Body of pancreas (tissue), 4 donors: ENCODE measurements around the gene GRID2. TPM values are rescaled to one million over a fixed set of nuclear protein-coding genes. Genes with fewer than 3 reads are reported as not detected.

Source experiments
- ATAC-seq: fragments of 150-250 bp; one replicate; pipeline ENCODE4 v1.9.1; 2016
- DNase-seq, 4 donors: peaks; one replicate each; pipeline ENCODE4 v3.0.0-alpha.2; 2019
- H3K27ac ChIP-seq, 4 donors: fragments of 200-600 bp; sonication (generic); 1 replicate in 3 of 4; 2 replicates in 1 of 4; pipeline versions ENCODE4 v1.5.1 to v1.6.1; 2016 to 2019; ENCODE audit warnings: mild to moderate bottlenecking in 1 of 4, mixed read lengths in 1 of 4, moderate library complexity in 1 of 4
- H3K27me3 ChIP-seq, 2 donors: fragments of 200-600 bp; sonication (generic); one replicate each; pipeline ENCODE4 v1.6.0; 2016; ENCODE audit warnings: mild to moderate bottlenecking in 1 of 2
- H3K36me3 ChIP-seq, 2 donors: fragments of 200-600 bp; sonication (generic); replicated peaks in 1 of 2; 2 replicates each; pipeline ENCODE4 v1.5.1; 2016; ENCODE audit warnings: low read depth in 2 of 2; ENCODE audit not compliant: insufficient read depth in 1 of 2
- H3K4me1 ChIP-seq: fragments of 200-600 bp; sonication (generic); one replicate; pipeline ENCODE4 v1.6.0; 2016
- H3K4me3 ChIP-seq, 2 donors: fragments of 200-600 bp; sonication (generic); 1 replicate in 1 of 2; 2 replicates in 1 of 2; pipeline ENCODE4 v1.5.1; 2016 to 2019
- H3K9me3 ChIP-seq, 3 donors: fragments of 200-600 bp; sonication (generic); 1 replicate in 2 of 3; 2 replicates in 1 of 3; pipeline ENCODE4 v1.5.1; 2016
- CTCF ChIP-seq, 7 experiments: fragments of 450-650 bp in 4 of 7; fragments of 200-600 bp in 3 of 7; sonication (generic) in 3 of 7; IDR thresholded peaks; one replicate each; pipeline ENCODE4 v1.5.1; 2016 to 2019; ENCODE audit warnings: antibody characterized with exemption in 7 of 7
- POLR2A ChIP-seq, 3 donors: fragments of 450-650 bp; IDR thresholded peaks; one replicate each; pipeline ENCODE4 v1.6.1; 2016; ENCODE audit warnings: antibody characterized with exemption in 3 of 3, mild to moderate bottlenecking in 2 of 3
- whole genome bisulfite sequencing, 2 donors: methylation state at CpG; one replicate each; pipeline ENCODE4 v1.1.5; 2017; 5-methylcytosine and 5-hydroxymethylcytosine counted together
- intact Hi-C: fragments of 100-400 bp; cut with DNase I; formaldehyde crosslinking; loops from one replicate; pipeline ENCODE4 v1.15.1; 2023
- total RNA-seq, 2 donors: library from RNA; depleted of rRNA; stranded (reverse); fragments of >200 nt; gene quantifications; one replicate each; pipeline ENCODE4 v1.1.0, GENCODE V29; 2016

The GRID2 gene
- total RNA-seq, 2 donors from 2014 or later = not detected

DNA sequence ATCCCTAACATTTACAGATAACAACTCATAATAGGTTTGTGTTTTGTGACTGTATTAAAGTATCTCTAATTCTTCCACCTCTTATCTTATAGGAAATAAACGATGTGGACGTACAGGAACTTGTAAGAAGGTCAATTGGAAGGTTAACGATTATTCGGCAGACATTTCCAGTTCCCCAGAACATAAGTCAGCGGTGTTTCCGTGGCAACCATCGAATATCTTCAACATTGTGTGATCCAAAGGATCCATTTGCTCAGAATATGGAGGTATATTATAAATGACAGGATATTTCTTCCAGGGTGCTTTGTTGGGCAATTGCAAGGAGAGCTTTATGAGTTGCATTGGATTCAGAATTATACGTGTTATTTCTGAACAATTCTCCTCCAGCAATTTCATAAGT, 912.9 kb downstream of the GRID2 start:
- DNase-seq (no peak), ATAC-seq (no peak)
- no peaks in the 10 kb centered on the region for H3K27me3 ChIP-seq
- H3K4me1 ChIP-seq = no peaks in the 10 kb centered on the region
- no peak for TF ChIP-seq POLR2A (IDR thresholded peaks at IDR 0.05)
- no peak for TF ChIP-seq CTCF (IDR thresholded peaks at IDR 0.05)
- WGBS, 2 donors = 72 to 76% methylated on average over 8 of the region's 8 CpGs
- H3K4me3 ChIP-seq = no peak overlapping the region
- intact Hi-C loops = no loop called here
- no peak overlapping the region for H3K27ac ChIP-seq
- no peaks in the 10 kb centered on the region for H3K9me3 ChIP-seq
- no peaks in the 10 kb centered on the region for H3K36me3 ChIP-seq

DNA sequence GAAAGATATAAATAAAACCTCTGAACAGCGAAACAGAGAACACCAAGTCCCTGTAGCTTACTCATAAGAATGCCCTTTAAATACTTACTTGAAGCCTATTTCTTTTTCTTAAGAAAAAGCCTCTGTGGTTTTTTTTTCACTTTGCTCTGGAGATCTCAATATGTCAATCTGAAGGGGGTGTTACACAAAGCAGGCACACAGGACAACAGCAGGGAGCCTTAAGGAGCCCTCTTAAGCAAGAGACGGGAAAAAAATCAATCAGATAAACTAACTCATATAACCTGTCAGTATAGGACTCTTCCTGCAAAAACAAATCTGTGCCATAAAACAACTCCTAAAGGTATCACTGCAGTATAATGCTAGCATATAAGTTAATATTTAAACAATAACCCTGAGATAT, 913.7 kb downstream of the GRID2 start:
- Histone ChIP-seq H3K4me1 (no peaks in the 10 kb centered on the region), H3K4me3 (no peak overlapping the region), H3K27me3 (no peaks in the 10 kb centered on the region), H3K9me3 (no peaks in the 10 kb centered on the region), H3K27ac (no peak overlapping the region), H3K36me3 (no peaks in the 10 kb centered on the region)
- intact Hi-C loops = no loop called here
- no peak for ATAC-seq
- TF ChIP-seq POLR2A (IDR thresholded peaks at IDR 0.05) = no peak
- no peak for TF ChIP-seq CTCF (IDR thresholded peaks at IDR 0.05)
- no peak for DNase-seq
- 55 to 61% methylated on average over 2 of the region's 2 CpGs for WGBS, 2 donors

GRCh38 chr4:93221771-93222170, 918.0 kb downstream of the GRID2 start:
- intact Hi-C loops = no loop called here
- ATAC-seq (no peak), DNase-seq (no peak)
- Histone ChIP-seq H3K27me3 (no peaks in the 10 kb centered on the region), H3K4me1 (no peaks in the 10 kb centered on the region), H3K36me3 (no peaks in the 10 kb centered on the region), H3K4me3 (no peak overlapping the region), H3K27ac (no peak overlapping the region), H3K9me3 (no peaks in the 10 kb centered on the region)
- 65 to 71% methylated on average over 8 of the region's 8 CpGs for WGBS, 2 donors
- TF ChIP-seq CTCF (IDR thresholded peaks at IDR 0.05) = no peak
- no peak for TF ChIP-seq POLR2A (IDR thresholded peaks at IDR 0.05)

DNA sequence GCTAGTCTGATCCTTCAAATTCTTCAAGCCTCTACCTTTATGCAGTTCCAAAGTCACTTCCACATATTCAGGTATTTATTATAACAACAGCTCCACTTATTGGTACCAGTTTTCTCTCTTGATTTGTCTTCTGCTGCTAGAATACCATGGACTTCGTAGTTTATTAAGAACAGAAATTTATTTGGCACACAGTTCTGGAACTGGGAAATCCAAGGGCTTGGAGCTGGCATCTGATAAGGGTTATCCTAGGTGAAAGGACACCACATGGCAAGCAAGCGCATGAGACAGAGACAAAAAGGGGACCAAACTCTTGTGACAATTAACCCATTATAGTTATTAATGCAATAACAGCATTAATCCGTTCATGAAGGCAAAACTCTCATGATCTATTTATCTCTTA, 924.3 kb downstream of the GRID2 start:
- TF ChIP-seq CTCF (IDR thresholded peaks at IDR 0.05) (no peak), POLR2A (IDR thresholded peaks at IDR 0.05) (no peak)
- no peaks in the 10 kb centered on the region for H3K36me3 ChIP-seq
- no peak overlapping the region for H3K4me3 ChIP-seq
- no peaks in the 10 kb centered on the region for H3K9me3 ChIP-seq
- DNase-seq = no peak
- intact Hi-C loops = no loop called here
- no peaks in the 10 kb centered on the region for H3K27me3 ChIP-seq
- ATAC-seq = no peak
- H3K4me1 ChIP-seq = no peaks in the 10 kb centered on the region
- WGBS, 2 donors = 54 to 57% methylated on average over 3 of the region's 3 CpGs
- H3K27ac ChIP-seq = no peak overlapping the region

DNA sequence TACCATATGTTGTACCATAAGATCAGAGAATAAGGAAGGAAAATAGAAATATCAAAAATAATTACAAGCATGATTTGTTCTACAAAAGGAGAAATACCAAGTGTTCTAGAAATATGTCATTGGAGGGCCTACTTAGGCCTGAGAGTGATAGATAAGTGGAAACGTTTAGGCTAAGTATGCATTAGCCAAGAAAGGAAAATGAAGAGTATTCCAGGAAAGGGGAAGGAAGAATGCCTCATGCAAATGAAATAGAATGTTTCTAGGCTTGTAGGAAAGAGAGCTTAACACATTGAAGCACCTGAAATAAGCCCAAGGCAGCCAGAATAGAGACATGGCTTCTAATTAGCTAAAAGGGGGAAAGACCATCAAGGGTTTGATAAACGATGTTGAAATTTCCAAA, 929.1 kb downstream of the GRID2 start:
- TF ChIP-seq CTCF (IDR thresholded peaks at IDR 0.05) = no peak
- no peak for TF ChIP-seq POLR2A (IDR thresholded peaks at IDR 0.05)
- 53 to 77% methylated on average over 2 of the region's 2 CpGs for WGBS, 2 donors
- Histone ChIP-seq H3K4me3 (no peak overlapping the region), H3K27me3 (no peaks in the 10 kb centered on the region), H3K4me1 (peaks cover 6% of the 10 kb centered on the region), H3K9me3 (no peaks in the 10 kb centered on the region), H3K27ac (no peak overlapping the region), H3K36me3 (no peaks in the 10 kb centered on the region)
- ATAC-seq (no peak), DNase-seq (no peak)
- intact Hi-C loops = no loop called here
